ENCODE measurements around the gene KRTAP17-1. TPM values are rescaled to one million over a fixed set of nuclear protein-coding genes. Genes with fewer than 3 reads are reported as not detected.

Gene KRTAP17-1
- total RNA-seq, 1 donor from 2014 or later = not detected

- Histone ChIP-seq H3K36me3 (no peaks in the 10 kb centered on the region), H3K27me3 (ENCODE audit: low read depth) (peaks cover 4% of the 10 kb centered on the region), H3K9me3 (peaks cover 12% of the 10 kb centered on the region), H3K27ac (no peak overlapping the region), H3K4me3 (no peak overlapping the region), H3K4me1 (no peaks in the 10 kb centered on the region)
- intact Hi-C loops (cut with DNase I) = no loop called here
- ATAC-seq = no peak
- TF ChIP-seq CTCF (IDR thresholded peaks at IDR 0.05) = no peak
- DNase-seq = no peak
Measured at GRCh38 chr17:41315814-41316445, 420 bp upstream of the KRTAP17-1 start.

GRCh38 chr17:41311111-41311510 is 4.4 kb downstream of the KRTAP17-1 start:
- peaks cover 11% of the 10 kb centered on the region for H3K4me1 ChIP-seq
- no peak for DNase-seq
- intact Hi-C loops (cut with DNase I) = no loop called here
- H3K27ac ChIP-seq = no peak overlapping the region
- H3K36me3 ChIP-seq = no peaks in the 10 kb centered on the region
- TF ChIP-seq CTCF (IDR thresholded peaks at IDR 0.05) = no peak
- H3K9me3 ChIP-seq = no peaks in the 10 kb centered on the region
- ATAC-seq = no peak
- no peak overlapping the region for H3K4me3 ChIP-seq
- H3K27me3 ChIP-seq (ENCODE audit: low read depth) = peaks cover 10% of the 10 kb centered on the region

GRCh38 chr17:41308918-41309359 is 6.6 kb downstream of the KRTAP17-1 start, which contains the start of gene KRTAP16-1:
TSS of gene KRTAP16-1 (minus strand) at chr17:41309309. CDS start at chr17:41309253, 56 bp downstream.
- ATAC-seq = peak; percentile 45
- H3K27me3 ChIP-seq (ENCODE audit: low read depth) = peaks cover 8% of the 10 kb centered on the region
- H3K27ac ChIP-seq = peak within 1 kb of the TSS; percentile 37
- intact Hi-C loops (cut with DNase I) = no loop called here
- DNase-seq = no peak
- H3K9me3 ChIP-seq = no peaks in the 10 kb centered on the region
- no peak for TF ChIP-seq CTCF (IDR thresholded peaks at IDR 0.05)
- no peak within 1 kb of the TSS for H3K4me3 ChIP-seq
- H3K36me3 ChIP-seq = no peaks in the 10 kb centered on the region
- peaks cover 11% of the 10 kb centered on the region for H3K4me1 ChIP-seq

GRCh38 chr17:41308251-41308917 is 7.1 kb downstream of the KRTAP17-1 start:
- Histone ChIP-seq H3K36me3 (no peaks in the 10 kb centered on the region), H3K27me3 (ENCODE audit: low read depth) (peaks cover 8% of the 10 kb centered on the region), H3K4me1 (peaks cover 11% of the 10 kb centered on the region), H3K9me3 (no peaks in the 10 kb centered on the region), H3K27ac (peak overlapping the region; percentile 37), H3K4me3 (no peak overlapping the region)
- DNase-seq (no peak), ATAC-seq (peak; percentile 79 to 85)
- intact Hi-C loops (cut with DNase I) = no loop called here
- TF ChIP-seq CTCF (IDR thresholded peaks at IDR 0.05) = no peak

GRCh38 chr17:41307647-41308046 is 7.9 kb downstream of the KRTAP17-1 start:
- intact Hi-C loops (cut with DNase I) = no loop called here
- no peaks in the 10 kb centered on the region for H3K36me3 ChIP-seq
- no peak overlapping the region for H3K4me3 ChIP-seq
- H3K27ac ChIP-seq = no peak overlapping the region
- no peaks in the 10 kb centered on the region for H3K9me3 ChIP-seq
- DNase-seq = peak; percentile 70
- ATAC-seq = peak; percentile 47 to 59
- peaks cover 11% of the 10 kb centered on the region for H3K4me1 ChIP-seq
- peaks cover 8% of the 10 kb centered on the region for H3K27me3 ChIP-seq (ENCODE audit: low read depth)
- no peak for TF ChIP-seq CTCF (IDR thresholded peaks at IDR 0.05)
